ENCODE measurements around the gene EHMT2.

DNA sequence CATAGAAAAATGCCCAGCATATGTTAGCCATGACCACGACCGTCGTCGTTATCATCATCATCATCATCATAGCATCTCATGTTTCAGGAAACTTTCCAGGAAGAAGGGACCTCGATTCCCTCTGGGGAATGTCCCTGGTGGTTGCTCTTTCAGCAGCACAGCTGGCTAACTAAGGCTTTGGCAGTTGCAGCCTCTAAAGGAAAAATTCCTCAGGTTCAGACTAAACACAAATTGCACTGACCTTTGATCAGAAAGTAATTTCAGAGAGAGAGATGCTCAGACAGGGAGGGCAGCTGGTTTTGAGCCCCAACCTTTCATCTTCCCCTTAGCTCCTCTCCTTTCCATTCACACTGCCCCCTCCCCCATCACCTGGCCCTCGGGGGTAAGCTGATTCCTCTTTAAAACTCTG lies 42.8 kb upstream of the EHMT2 start:
- TF ChIP-seq NR3C1 (IDR thresholded peaks at IDR 0.05): no peak
- no peak for TF ChIP-seq JUNB (IDR thresholded peaks at IDR 0.05)
- no peak for TF ChIP-seq HOXB5 (CRISPR knock-in tag; IDR thresholded peaks at IDR 0.05)
- TF ChIP-seq, protein P1, sequence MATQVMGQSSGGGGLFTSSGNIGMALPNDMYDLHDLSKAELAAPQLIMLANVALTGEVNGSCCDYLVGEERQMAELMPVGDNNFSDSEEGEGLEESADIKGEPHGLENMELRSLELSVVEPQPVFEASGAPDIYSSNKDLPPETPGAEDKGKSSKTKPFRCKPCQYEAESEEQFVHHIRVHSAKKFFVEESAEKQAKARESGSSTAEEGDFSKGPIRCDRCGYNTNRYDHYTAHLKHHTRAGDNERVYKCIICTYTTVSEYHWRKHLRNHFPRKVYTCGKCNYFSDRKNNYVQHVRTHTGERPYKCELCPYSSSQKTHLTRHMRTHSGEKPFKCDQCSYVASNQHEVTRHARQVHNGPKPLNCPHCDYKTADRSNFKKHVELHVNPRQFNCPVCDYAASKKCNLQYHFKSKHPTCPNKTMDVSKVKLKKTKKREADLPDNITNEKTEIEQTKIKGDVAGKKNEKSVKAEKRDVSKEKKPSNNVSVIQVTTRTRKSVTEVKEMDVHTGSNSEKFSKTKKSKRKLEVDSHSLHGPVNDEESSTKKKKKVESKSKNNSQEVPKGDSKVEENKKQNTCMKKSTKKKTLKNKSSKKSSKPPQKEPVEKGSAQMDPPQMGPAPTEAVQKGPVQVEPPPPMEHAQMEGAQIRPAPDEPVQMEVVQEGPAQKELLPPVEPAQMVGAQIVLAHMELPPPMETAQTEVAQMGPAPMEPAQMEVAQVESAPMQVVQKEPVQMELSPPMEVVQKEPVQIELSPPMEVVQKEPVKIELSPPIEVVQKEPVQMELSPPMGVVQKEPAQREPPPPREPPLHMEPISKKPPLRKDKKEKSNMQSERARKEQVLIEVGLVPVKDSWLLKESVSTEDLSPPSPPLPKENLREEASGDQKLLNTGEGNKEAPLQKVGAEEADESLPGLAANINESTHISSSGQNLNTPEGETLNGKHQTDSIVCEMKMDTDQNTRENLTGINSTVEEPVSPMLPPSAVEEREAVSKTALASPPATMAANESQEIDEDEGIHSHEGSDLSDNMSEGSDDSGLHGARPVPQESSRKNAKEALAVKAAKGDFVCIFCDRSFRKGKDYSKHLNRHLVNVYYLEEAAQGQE (IDR thresholded peaks at IDR 0.05): no peak
- TF ChIP-seq POLR2A (IDR thresholded peaks at IDR 0.05; ENCODE audit: low read length): no peak
- TF ChIP-seq, protein P2, sequence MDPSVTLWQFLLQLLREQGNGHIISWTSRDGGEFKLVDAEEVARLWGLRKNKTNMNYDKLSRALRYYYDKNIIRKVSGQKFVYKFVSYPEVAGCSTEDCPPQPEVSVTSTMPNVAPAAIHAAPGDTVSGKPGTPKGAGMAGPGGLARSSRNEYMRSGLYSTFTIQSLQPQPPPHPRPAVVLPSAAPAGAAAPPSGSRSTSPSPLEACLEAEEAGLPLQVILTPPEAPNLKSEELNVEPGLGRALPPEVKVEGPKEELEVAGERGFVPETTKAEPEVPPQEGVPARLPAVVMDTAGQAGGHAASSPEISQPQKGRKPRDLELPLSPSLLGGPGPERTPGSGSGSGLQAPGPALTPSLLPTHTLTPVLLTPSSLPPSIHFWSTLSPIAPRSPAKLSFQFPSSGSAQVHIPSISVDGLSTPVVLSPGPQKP (IDR thresholded peaks at IDR 0.05; ENCODE audit: low read depth, low read length): no peak
- no peak for TF ChIP-seq KDM5A (IDR thresholded peaks at IDR 0.05)
- TF ChIP-seq, protein P3, sequence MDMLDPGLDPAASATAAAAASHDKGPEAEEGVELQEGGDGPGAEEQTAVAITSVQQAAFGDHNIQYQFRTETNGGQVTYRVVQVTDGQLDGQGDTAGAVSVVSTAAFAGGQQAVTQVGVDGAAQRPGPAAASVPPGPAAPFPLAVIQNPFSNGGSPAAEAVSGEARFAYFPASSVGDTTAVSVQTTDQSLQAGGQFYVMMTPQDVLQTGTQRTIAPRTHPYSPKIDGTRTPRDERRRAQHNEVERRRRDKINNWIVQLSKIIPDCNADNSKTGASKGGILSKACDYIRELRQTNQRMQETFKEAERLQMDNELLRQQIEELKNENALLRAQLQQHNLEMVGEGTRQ (IDR thresholded peaks at IDR 0.05): no peak
- no peak for TF ChIP-seq CHD2 (IDR thresholded peaks at IDR 0.05; ENCODE audit: low read length, partially characterized antibody)
- TF ChIP-seq, protein P4, sequence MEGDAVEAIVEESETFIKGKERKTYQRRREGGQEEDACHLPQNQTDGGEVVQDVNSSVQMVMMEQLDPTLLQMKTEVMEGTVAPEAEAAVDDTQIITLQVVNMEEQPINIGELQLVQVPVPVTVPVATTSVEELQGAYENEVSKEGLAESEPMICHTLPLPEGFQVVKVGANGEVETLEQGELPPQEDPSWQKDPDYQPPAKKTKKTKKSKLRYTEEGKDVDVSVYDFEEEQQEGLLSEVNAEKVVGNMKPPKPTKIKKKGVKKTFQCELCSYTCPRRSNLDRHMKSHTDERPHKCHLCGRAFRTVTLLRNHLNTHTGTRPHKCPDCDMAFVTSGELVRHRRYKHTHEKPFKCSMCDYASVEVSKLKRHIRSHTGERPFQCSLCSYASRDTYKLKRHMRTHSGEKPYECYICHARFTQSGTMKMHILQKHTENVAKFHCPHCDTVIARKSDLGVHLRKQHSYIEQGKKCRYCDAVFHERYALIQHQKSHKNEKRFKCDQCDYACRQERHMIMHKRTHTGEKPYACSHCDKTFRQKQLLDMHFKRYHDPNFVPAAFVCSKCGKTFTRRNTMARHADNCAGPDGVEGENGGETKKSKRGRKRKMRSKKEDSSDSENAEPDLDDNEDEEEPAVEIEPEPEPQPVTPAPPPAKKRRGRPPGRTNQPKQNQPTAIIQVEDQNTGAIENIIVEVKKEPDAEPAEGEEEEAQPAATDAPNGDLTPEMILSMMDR (IDR thresholded peaks at IDR 0.05): no peak
- TF ChIP-seq CBX2 (IDR thresholded peaks at IDR 0.05; ENCODE audit: borderline replicate concordance, low read depth): no peak
- no peak for TF ChIP-seq RNF2 (IDR thresholded peaks at IDR 0.05; ENCODE audit: borderline replicate concordance, low read depth)
- TF ChIP-seq POLR2AphosphoS2 (conservative IDR thresholded peaks at IDR 0.05; ENCODE audit: low read length): no peak

Data from A549 (cell line).